ENCODE results near the gene LUZP2. TPM values are rescaled to one million over a fixed set of nuclear protein-coding genes. Genes with fewer than 3 reads are reported as not detected.

The LUZP2 gene
- total and polyA plus RNA-seq, 2 of the 8 experiments (the other 6 are each of a cell fraction or from before 2014, with no cell fraction given): 0.79 to 1.5 TPM

- TF ChIP-seq EP300 (IDR thresholded peaks at IDR 0.05; ENCODE audit: borderline replicate concordance in 1 of 2, low read depth in 2 of 2, low read length in 2 of 2): no peak
- TF ChIP-seq TCF12 (IDR thresholded peaks at IDR 0.05; ENCODE audit: low read depth, low read length): no peak
- no peak for TF ChIP-seq CREB1 (IDR thresholded peaks at IDR 0.05)
- no peak for TF ChIP-seq YY1 (IDR thresholded peaks at IDR 0.05; ENCODE audit: low read depth, low read length)
- TF ChIP-seq MAX (IDR thresholded peaks at IDR 0.05): no peak
Measured at GRCh38 chr11:24664399-24664798, 167.5 kb downstream of the LUZP2 start (continued).

All from H1 (cell line).